K562 (cell line): ENCODE measurements around the gene FASTKD2. TPM values are rescaled to one million over a fixed set of nuclear protein-coding genes. Genes with fewer than 3 reads are reported as not detected.
"Not testable (repeated sequence)": the region's sequence is repeated elsewhere in the genome, so short reads cannot be mapped to it uniquely, and the experiment has no call there.

Source experiments
- ATAC-seq: fragments of 200-7000 bp; cut with Tn5 transposase; 3 replicates; pipeline ENCODE4 v1.9.1; 2020; ENCODE audit warnings: moderate library complexity
- BruUV-seq: library from RNA; stranded (reverse); fragments of 400-500 nt; replicated peaks from 2 replicates; lab custom pipeline; 2021; lab: Mats Ljungman, UMichigan
- CTCF ChIA-PET: fragments of 300-600 bp; formaldehyde crosslinking; extraction: SDS; loops from one replicate; lab custom pipeline; 2021; ENCODE audit warnings: low intra/inter-chr PET ratio; lab: Yijun Ruan, JAX
- POLR2A ChIA-PET: fragments of 300-600, 350-650 bp; sonication (Branson Sonifier 250); formaldehyde crosslinking; extraction: SDS; loops from one replicate; lab custom pipeline; 2021; ENCODE audit warnings: antibody characterized with exemption, inconsistent platforms; lab: Yijun Ruan, JAX
- DNase-seq, 4 experiments: peaks; one replicate each; pipeline versions ENCODE4 v3.0.0 to v3.0.0-alpha.2; 2011 to 2018; ENCODE audit warnings: low spot score in 3 of 4, mixed read lengths in 3 of 4; ENCODE audit errors: extremely low read depth in 1 of 4
- FAIRE-seq: peaks from 2 replicates; lab custom pipeline; 2011; peaks lifted over from hg19 to GRCh38; lab: Jason Lieb, UNC
- H2AFZ ChIP-seq: 2 replicates; pipeline ENCODE4 v1.6.0; 2011; ENCODE audit warnings: low read depth, low read length, control low read depth, inconsistent platforms
- H3K27ac ChIP-seq: fragments of 200-600 bp; 3 replicates; pipeline ENCODE4 v1.8.0; 2011; ENCODE audit warnings: low read depth, mild to moderate bottlenecking, control low read depth, inconsistent platforms, low read length, moderate library complexity, mixed read lengths; ENCODE audit errors: extremely low read depth
- H3K27me3 ChIP-seq, 2 experiments: fragments of 300-600 bp in 1 of 2; 2 replicates in 1 of 2; 3 replicates in 1 of 2; pipeline versions ENCODE4 v1.6.0 to v1.8.0; 2011; ENCODE audit warnings: inconsistent platforms in 2 of 2, low read length in 2 of 2, mild to moderate bottlenecking in 1 of 2, mixed read lengths in 1 of 2, moderate library complexity in 1 of 2; ENCODE audit not compliant: control insufficient read depth in 2 of 2, insufficient read depth in 2 of 2
- H3K36me3 ChIP-seq: fragments of 300-600 bp; 3 replicates; pipeline ENCODE4 v1.8.0; 2011; ENCODE audit warnings: mild to moderate bottlenecking, low read length, inconsistent platforms; ENCODE audit not compliant: control insufficient read depth, insufficient read depth
- H3K4me1 ChIP-seq, 2 experiments: fragments of 200-600 bp in 1 of 2; replicated peaks in 1 of 2; 2 replicates in 1 of 2; 3 replicates in 1 of 2; pipeline versions ENCODE4 v1.5.1 to v1.8.0; 2011; ENCODE audit warnings: inconsistent platforms in 2 of 2, low read length in 2 of 2, mild to moderate bottlenecking in 1 of 2, mixed read lengths in 1 of 2, moderate library complexity in 1 of 2; ENCODE audit not compliant: control insufficient read depth in 2 of 2, insufficient read depth in 2 of 2
- H3K4me2 ChIP-seq: 2 replicates; pipeline ENCODE4 v1.6.1; 2011; ENCODE audit warnings: low read length, control low read depth, inconsistent platforms, mixed read lengths; ENCODE audit not compliant: insufficient read depth
- H3K4me3 ChIP-seq: fragments of 200-600 bp; sonication (generic), shearing (Covaris generic); 2 replicates; pipeline ENCODE4 v1.5.1; 2016; ENCODE audit warnings: control low read depth, inconsistent platforms
- H3K79me2 ChIP-seq: fragments of 200-600 bp; 3 replicates; pipeline ENCODE4 v1.8.0; 2011; ENCODE audit warnings: low read length, inconsistent platforms; ENCODE audit not compliant: control insufficient read depth, insufficient read depth
- H3K9ac ChIP-seq, 2 experiments: 2 replicates each; pipeline versions ENCODE4 v1.6.0 to v1.6.1; 2011; ENCODE audit warnings: low read depth in 2 of 2, low read length in 2 of 2, control low read depth in 1 of 2, inconsistent platforms in 1 of 2, mild to moderate bottlenecking in 1 of 2, mixed read lengths in 1 of 2; ENCODE audit not compliant: insufficient read depth in 1 of 2
- H3K9me1 ChIP-seq: one replicate; pipeline ENCODE4 v1.6.0; 2011; ENCODE audit warnings: inconsistent platforms, mild to moderate bottlenecking, low read length, moderate library complexity; ENCODE audit not compliant: control insufficient read depth, insufficient read depth
- H3K9me3 ChIP-seq: replicated peaks from 2 replicates; pipeline ENCODE4 v1.5.1; 2011; ENCODE audit warnings: low read depth, low read length, inconsistent platforms; ENCODE audit not compliant: control insufficient read depth, insufficient read depth
- H4K20me1 ChIP-seq: replicated peaks from 2 replicates; pipeline ENCODE4 v1.6.1; 2011; ENCODE audit warnings: low read length, inconsistent platforms, mixed read lengths; ENCODE audit not compliant: control insufficient read depth, insufficient read depth
- C11orf30 ChIP-seq: fragments of 450-650 bp; IDR thresholded peaks from 2 replicates; pipeline ENCODE4 v1.6.1; 2016; ENCODE audit warnings: low read depth, mild to moderate bottlenecking
- MAFG ChIP-seq: fragments of 450-650 bp; conservative IDR thresholded peaks from 2 replicates; pipeline ENCODE4 v1.6.1; 2016; ENCODE audit warnings: missing genetic modification characterization, missing compliant biosample characterization
- NFE2L1 ChIP-seq: fragments of 450-650 bp; IDR thresholded peaks from 2 replicates; pipeline ENCODE4 v1.6.1; 2016; ENCODE audit warnings: missing genetic modification characterization, low read depth, mild to moderate bottlenecking, missing compliant biosample characterization, moderate library complexity, borderline replicate concordance
- ZNF316 ChIP-seq: fragments of 450-650 bp; IDR thresholded peaks from 2 replicates; pipeline ENCODE4 v1.6.1; 2016
- WGBS: fragments of 100-300 bp; shearing (Covaris generic); methylation state at CpG from one replicate; pipeline ENCODE4 v1.1.6; 2016; ENCODE audit warnings: low coverage, mixed read lengths; ENCODE audit not compliant: insufficient coverage; ENCODE audit errors: missing lambda C conversion rate; 5-methylcytosine and 5-hydroxymethylcytosine counted together
- in situ Hi-C: fragments of 300-500 bp; cut with MboI; formaldehyde crosslinking; loops from 4 replicates; pipeline ENCODE4 v1.15.0; 2018; ENCODE audit warnings: inconsistent platforms, mixed read lengths
- intact Hi-C: fragments of 100-400 bp; cut with micrococcal nuclease; formaldehyde crosslinking; loops from 2 replicates; pipeline ENCODE4 v1.14.2; 2022
- polyA plus RNA-seq, 8 experiments: library from polyadenylated mRNA; depleted of rRNA in 4 of 8; stranded (reverse) in 5 of 8; unstranded in 3 of 8; fragments of >200 nt; fragmentation: Nextera tagmentation in 2 of 8; fragmentation: Illumina TruSeq in 1 of 8; extraction: Ambion mirVana in 2 of 8; extraction: Trizol in 1 of 8; gene quantifications; 2 replicates each; pipeline versions ENCODE4 v1.2.1 to v1.2.3, GENCODE V29; 2011 to 2014; ENCODE audit warnings: inconsistent platforms in 1 of 8, missing spikeins in 1 of 8
- total RNA-seq, 7 experiments: library from RNA; depleted of rRNA in 6 of 7; stranded (reverse); fragments of >200 nt in 6 of 7; fragmentation: Illumina TruSeq in 2 of 7; extraction: Trizol in 2 of 7; gene quantifications; 2 replicates each; pipeline versions ENCODE4 v1.2.1 to v1.2.3, GENCODE V29; 2011 to 2021; ENCODE audit warnings: low replicate concordance in 1 of 7

Gene FASTKD2
- total and polyA plus RNA-seq, 9 of the 15 experiments (the other 6 are each of a cell fraction or from before 2014, with no cell fraction given) = 20.8 to 90.6 (median 39.1) TPM

- CTCF ChIA-PET, H3K4me2 ChIP-seq, H3K4me3 ChIP-seq, H4K20me1 ChIP-seq, in situ Hi-C loops, H2AFZ ChIP-seq, H3K9ac ChIP-seq, H3K27ac ChIP-seq, H3K79me2 ChIP-seq, BruUV-seq, H3K9me3 ChIP-seq, H3K9me1 ChIP-seq, DNase-seq, H3K36me3 ChIP-seq, ATAC-seq, H3K27me3 ChIP-seq, H3K4me1 ChIP-seq, FAIRE-seq, POLR2A ChIA-PET: not testable (repeated sequence)
- WGBS = 11% methylated on average over 1 of the region's 3 CpGs
- intact Hi-C loops = loop anchor here (10.0 kb wide), 1 partner anchor 927 kb away; no protein-coding TSS in a partner anchor
- peak; percentile 65; the same call in 1 of the 2 replicates for TF ChIP-seq MAFG (tag)
- TF ChIP-seq C11orf30 = peak; percentile 34; the same call in 1 of the 2 replicates
- TF ChIP-seq NFE2L1 (tag) = 0 out of 2 replicates have a peak, but pooled peaks have one; percentile 22
- peak; percentile 78 for TF ChIP-seq ZNF316
Measured at GRCh38 chr2:206807624-206808023, 42.2 kb downstream of the FASTKD2 start.

GRCh38 chr2:206812471-206812870 lies 47.1 kb downstream of the FASTKD2 start:
- H3K27ac ChIP-seq, CTCF ChIA-PET, FAIRE-seq, BruUV-seq, intact Hi-C loops, H3K36me3 ChIP-seq, H3K4me3 ChIP-seq, H2AFZ ChIP-seq, H3K9ac ChIP-seq, H3K79me2 ChIP-seq, in situ Hi-C loops, H3K9me3 ChIP-seq, ATAC-seq, H3K4me1 ChIP-seq, H3K9me1 ChIP-seq, POLR2A ChIA-PET, H3K27me3 ChIP-seq, DNase-seq, H3K4me2 ChIP-seq, H4K20me1 ChIP-seq: not testable (repeated sequence)
- 14% methylated on average over 3 of the region's 5 CpGs for WGBS
